Stimulated activated CD8-positive, alpha-beta memory T cell treated with anti-CD3 and anti-CD28 coated beads, Interleukin-12 subunit alpha, Interleukin-12 subunit beta, amount 100 ng/mL, for 4 hours (primary cell): ENCODE results near the gene MAD1L1.
"Not testable (repeated sequence)": the region's sequence is repeated elsewhere in the genome, so short reads cannot be mapped to it uniquely, and the experiment has no call there.

ENCODE experiments used
- DNase-seq: peaks from one replicate; pipeline ENCODE4 v3.0.0-alpha.2; 2020; ENCODE audit warnings: low read depth

Gene MAD1L1

DNA sequence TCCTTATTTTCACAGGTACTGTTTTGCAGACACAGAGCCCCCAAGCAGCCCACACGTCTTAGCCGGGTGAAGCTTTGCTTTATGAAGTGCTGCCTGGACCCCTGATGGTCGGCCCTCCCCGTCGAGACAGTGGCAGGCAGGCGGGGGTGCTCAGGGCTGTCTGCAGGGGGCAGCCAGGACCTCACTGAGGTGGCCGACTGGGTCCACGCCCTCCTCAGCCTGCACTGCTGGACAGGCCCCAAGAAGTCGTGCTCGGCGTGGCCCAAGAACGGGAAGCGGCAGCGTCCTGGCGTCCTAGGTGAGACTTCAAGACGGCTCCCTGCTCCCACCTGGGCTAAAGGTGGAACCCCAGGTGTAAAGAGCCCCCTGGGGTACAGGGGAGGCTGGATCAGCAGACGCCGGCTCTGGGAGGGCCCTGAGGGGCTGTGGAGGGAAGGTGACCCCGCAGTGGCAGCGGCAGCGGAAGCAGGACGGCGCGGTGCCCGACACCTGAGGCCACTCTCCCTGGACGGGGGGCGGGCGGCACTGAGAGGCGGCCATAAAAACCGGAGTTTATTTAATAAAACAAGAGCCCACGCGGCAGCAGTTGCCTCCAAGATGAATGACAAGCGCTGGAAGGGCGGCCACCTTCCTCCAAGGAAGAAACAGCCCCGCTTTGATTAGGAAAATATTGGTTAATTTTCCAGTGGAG is 383.2 kb downstream of the MAD1L1 start:
- no peak for DNase-seq

- no peak for DNase-seq
These were observed 383.8 kb downstream of the MAD1L1 start for GRCh38 chr7:1848911-1849311.

- DNase-seq: no peak
These were observed 384.6 kb downstream of the MAD1L1 start for GRCh38 chr7:1848013-1848640.

DNA sequence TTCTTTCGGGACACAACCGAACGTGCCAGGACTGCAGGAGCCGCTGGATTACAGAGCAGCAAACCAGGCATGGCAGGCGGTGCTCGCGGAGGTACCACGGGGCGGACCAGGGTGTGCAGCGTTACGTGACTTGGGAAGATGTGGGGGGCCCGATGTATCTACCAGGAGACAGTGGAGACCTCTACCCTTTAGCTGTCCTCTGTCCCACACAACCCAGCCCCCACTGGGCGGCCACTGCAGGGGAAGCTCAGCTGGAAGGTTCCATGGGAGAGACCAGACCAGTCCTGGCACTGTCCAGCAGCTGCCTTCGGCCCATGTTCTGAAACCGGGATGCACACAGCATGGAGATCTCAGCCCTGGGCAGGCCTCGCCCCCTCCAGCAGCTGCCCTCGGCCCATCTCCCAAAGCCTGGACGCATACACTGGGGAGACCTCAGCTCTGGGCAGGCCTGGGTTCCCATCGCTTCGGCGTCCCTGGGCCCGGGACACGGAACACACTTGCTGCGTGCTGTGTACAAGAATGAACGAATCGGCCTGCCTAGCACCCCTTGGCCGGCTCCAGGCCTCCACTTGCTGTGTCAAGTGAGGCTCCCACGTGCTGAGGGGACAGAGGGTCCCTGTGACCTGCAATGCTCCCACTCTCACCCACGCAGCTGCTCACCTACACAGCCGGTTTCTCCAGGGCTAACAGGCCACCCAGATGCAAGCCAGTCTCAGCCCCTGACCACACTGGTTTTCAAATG is 385.3 kb downstream of the MAD1L1 start:
- DNase-seq: no peak

DNA sequence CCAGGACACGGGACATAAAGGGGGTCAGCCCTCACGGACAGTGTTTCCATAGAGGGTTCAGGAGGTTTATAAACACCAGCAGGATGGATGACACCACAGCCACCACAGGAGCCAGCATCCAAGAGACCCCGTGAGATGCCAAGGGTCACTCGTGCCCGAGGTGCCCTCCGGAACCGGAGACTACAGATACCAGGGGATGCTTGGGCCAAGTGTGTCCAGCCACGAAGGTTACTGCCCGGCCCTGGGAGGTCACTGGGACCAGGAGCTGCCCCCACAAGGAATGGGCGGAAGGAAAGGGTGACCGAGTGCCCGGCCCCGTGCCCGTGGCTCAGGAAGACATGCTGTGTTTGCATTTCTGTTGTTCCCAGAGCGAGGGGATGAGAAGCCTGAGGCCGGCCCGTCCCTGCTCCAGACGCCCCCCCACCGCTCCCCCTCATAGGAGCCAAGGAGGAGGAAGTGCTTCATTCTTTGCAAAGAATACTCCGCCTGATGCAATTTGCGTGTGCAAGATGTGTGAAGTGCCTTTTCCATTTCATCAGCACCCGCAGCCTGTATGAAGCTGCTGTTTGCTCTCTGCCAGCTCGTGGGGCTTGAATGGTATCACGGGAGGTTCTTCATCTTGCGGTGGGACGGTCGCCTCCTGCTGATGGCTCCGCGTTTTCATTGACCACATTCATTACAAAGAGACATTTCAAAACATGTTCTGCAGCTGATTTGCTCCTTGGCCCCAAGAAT is 386.2 kb downstream of the MAD1L1 start:
- no peak for DNase-seq

DNA sequence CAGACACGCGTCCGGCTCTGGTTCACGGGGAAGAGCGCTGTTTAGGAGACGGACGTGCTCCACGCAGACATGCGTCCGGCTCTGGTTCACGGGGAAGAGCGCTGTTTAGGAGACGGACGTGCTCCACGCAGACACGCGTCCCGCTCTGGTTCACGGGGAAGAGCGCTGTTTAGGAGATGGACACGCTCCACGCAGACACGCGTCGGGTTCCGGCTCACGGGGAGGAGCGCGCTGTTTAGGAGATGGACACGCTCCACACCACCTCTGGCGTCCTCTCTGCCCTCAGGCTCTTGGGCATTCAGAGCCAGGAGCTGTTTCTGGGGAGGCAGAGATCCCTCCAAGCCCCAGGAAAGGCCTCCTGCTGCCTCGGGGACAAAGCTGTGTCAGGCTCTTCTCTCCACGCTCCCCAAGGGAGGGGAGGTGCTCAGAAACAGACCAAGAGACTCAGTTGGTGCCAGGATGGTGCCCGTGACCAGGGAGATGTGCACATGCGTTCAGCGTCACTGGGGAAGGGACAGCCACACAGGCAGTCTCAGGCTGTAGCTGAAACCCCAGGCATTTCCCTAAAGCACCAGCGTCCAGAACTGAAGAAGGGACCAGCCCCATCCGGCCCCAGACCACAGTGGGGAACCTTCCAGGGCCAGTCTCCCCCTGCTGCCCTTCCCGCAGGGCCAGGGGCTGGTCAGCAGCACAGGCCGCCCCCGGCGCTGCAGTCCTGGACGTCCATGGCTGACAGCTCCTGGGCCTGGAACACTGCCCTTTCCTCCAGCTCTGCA is 387.0 kb downstream of the MAD1L1 start:
- DNase-seq: no peak

DNA sequence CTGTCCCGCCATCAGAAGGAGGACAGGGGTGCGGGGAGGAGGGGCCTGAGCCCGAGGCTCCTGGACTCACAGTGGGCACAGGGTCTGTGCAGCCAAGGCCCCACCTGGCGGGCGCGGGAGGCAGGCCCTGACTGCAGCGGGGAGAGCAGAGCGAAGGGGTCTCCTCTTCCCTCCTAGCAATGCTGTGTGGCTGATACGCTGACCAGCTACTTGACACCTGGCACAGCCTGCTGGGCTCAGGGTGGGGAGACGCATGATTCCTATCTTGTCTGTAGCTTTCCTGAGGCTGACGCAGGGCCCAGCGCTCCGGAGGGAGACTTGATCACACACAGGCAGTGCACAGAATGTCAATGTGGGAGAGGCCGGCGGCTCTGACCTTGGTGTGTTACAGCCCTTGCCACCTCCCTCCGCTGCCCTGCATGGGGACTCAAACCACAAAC is 387.8 kb downstream of the MAD1L1 start:
- DNase-seq: no peak

DNA sequence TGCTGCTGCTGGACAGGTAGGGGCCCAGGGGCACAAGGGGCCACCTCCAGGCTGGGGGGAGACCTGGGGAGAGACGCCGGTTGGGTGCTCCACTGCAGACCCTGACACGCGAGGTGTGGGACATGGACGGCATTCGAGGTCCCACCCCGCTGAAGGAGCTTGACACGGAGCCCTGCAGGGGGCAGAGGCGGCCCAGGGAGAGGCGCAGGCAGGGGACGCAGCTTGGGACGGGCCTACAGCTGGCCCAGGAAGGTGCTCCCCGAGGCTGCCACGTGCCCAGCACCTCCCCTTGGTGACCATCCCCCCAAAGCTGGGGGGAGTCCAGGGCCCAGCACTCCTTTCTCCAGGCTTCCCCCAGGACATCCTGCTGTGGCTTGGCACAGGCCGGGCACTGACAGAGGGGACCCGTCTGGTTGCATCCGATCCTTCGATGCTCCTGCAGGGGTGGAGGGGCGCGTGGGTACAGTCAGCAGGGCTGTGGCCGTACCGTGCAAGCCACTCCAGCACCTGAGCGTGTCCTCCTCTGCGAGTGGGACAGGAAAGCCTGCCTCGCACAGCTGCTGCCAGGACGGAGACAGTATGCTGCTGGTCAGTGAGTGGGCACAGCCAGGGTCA is 388.3 kb downstream of the MAD1L1 start:
- no peak for DNase-seq

- no peak for DNase-seq
These were observed 388.8 kb downstream of the MAD1L1 start for GRCh38 chr7:1843921-1844335.

DNA sequence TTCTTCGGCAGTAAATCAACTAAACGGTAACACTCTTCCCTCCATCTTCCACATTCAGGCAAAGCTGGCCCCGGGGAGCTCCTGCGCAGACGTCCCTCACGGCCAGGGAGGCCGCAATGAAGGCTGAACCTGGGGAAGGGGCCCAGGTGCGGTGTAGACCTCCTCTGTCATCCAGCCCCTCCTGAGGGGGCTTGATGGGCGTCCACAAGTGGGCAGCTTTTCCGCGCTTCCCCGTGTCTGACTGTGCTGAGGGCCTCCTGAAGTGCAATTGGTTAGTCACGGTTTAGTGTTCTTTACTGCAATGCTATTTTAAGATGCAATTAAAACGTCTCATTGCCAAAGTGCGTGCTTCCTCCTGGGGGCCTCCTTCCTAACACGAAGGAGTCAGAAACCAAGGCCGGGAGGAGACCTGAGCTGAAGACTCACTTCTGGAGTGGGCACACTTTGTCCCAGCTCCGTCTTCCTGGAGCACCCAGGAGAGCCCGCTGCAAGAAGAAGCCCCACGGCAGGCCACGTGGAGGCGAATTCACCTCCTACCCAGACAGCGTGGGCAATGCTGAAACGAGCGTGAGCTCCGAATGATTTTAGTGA is 389.4 kb downstream of the MAD1L1 start:
- DNase-seq: no peak

DNA sequence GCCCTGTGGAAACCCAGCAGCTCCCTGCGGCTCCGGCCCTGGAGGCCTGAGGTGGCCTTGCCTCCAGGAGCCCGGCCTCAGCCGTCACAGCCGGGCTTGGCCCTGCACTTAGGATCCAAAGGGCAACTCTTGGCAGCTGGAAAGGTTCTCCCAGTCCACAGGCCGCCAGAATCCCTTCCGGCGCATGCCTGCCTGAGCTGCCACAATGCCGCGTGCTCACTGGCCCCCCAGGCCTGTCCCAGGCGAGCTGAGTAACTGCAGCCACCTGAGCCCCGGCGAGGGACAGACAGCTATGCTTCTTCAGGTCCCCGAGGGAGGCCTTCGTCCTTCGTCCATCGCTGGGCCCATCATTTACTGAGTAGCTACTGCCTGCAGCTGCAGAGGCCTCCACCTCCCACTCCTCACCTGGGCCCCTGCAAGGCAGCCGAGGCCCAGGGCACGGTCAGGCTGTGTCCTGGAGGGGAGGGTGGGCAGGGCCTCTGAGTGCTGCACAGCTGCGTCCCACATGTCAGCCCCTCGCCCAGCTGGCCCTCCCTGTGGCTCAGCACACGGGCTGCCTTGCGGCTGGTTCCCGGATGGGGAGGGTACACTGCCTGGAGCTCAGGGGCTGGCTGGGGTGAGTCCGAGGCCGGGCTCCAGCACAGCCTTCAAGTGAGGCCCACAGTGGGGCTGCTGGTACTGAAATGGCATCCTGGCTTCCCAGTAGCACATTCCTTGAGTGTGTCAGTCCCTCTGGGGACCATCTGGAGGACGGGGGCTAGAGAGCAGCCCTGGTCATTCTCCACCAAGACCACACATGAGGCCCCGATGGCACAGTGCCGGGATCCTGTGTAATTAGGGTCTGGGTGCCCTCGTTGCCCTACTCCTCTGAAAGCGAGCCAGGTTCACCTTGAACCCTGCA is 390.2 kb downstream of the MAD1L1 start:
- no peak for DNase-seq

GRCh38 chr7:1841286-1842021 is 391.3 kb downstream of the MAD1L1 start:
- DNase-seq: not testable (repeated sequence)

- not testable (repeated sequence) for DNase-seq
These were observed 392.0 kb downstream of the MAD1L1 start for GRCh38 chr7:1840744-1841143.

DNA sequence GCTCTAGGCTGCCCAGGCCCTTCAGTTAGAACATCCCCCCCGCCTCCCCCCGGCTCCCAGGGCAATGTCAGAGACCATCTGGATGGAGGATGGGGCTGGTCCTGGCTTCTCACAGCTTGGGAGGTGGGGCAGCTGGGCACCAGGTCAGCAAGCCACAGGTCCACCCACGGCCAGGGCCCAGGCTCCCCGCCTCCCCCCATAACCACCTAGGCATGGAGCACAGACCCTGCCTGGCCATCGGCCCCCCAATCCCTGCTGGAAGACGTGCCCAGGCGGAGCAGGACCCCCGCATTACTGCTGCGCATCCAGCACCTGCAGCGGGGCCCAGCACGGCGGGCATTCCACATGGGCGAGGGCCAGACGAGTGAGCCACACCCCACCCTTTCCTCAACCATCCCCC is 393.0 kb downstream of the MAD1L1 start:
- DNase-seq: no peak

GRCh38 chr7:1838911-1839531 is 393.7 kb downstream of the MAD1L1 start:
- DNase-seq: not testable (repeated sequence)

DNA sequence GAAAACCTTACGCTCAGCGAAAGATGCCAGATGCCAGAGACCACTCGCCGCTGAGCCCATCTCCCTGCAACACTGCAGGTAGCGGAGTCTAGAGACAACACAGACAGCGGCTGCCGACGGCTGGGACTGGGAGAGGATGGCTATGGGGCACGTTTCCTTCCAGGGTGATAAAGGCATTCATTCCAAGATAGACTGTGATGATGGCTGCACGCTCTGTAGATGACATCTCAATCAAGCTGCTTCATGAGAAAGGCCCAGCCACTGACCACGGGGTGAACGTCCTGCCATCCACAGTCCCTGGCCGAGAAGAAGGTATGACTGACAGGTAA is 394.2 kb downstream of the MAD1L1 start:
- DNase-seq: not testable (repeated sequence)

GRCh38 chr7:1837696-1838543 is 394.8 kb downstream of the MAD1L1 start:
- not testable (repeated sequence) for DNase-seq
